Measurements from ENCODE around the gene PCDH9.

Gene PCDH9

DNA sequence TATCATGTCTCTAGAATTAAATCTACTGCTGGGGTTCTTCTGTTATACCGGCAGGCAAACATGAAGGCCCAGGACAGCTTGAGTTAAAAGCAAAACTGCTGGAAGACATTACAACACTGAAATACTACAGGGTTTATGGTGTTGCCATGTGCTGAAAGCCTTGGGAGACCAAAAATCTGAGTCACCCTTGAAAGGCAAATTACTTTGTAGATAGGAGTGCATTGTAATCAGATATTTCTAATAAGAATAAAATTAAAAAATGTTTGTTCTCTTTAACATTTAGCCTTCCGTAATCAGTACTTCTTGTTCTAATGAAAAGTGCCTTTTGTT, 181.3 kb downstream of the PCDH9 start:
- TF ChIP-seq SIN3A (IDR thresholded peaks at IDR 0.05; ENCODE audit: borderline replicate concordance, insufficient read depth, low read length) = no peak
- TF ChIP-seq POLR2AphosphoS5 (IDR thresholded peaks at IDR 0.05; ENCODE audit: low read depth, low read length) = no peak
- TF ChIP-seq FOXP2 (optimal IDR thresholded peaks at IDR 0.05; ENCODE audit: borderline replicate concordance, extremely low read depth, extremely low read length, insufficient read depth) = no peak
- no peak for TF ChIP-seq TAF1 (IDR thresholded peaks at IDR 0.05; ENCODE audit: borderline replicate concordance, insufficient read depth, low read length)
- TF ChIP-seq REST (IDR thresholded peaks at IDR 0.05; ENCODE audit: insufficient read depth in 1 of 2, low read depth in 2 of 2, low read length in 2 of 2) = no peak

DNA sequence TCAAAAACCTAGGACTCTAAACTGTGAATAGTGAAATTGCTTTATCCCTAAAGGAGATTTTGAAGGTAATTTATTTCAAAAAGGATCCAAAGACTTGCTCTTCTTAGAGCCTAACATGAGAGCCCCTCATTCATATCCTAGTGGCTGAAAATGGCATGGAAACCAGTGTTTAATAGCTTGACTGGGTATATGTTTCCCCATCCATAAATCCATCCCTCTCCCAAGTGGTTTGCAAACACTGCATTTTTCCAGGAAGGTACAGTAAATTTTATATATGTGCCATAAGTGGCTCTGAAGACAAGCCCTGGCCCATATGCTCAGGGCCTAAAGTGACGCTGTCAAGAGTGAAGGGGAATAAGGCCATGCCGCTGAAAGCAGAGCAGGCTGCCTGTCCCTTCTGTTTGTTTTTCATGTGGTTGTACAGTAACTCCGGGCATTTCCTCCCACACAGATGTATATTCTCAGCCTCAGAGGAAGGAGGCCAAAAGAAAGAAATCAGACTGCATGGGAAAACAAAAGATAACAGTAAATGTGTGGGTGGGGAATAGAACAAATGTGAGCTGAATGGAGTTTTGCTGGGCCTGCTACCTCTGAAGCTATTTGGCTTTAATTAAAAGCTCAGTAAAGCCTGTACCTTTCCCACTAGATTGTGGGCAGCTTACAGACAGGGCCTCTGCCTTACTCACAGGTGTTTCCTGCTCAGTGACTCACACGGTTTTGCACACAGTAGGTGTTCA, 181.9 kb downstream of the PCDH9 start:
- TF ChIP-seq REST (IDR thresholded peaks at IDR 0.05; ENCODE audit: insufficient read depth in 1 of 2, low read depth in 2 of 2, low read length in 2 of 2) (no peak), FOXP2 (optimal IDR thresholded peaks at IDR 0.05; ENCODE audit: borderline replicate concordance, extremely low read depth, extremely low read length, insufficient read depth) (peak; percentile 50), SIN3A (IDR thresholded peaks at IDR 0.05; ENCODE audit: borderline replicate concordance, insufficient read depth, low read length) (no peak), TAF1 (IDR thresholded peaks at IDR 0.05; ENCODE audit: borderline replicate concordance, insufficient read depth, low read length) (peak; percentile 39; the same call in 1 of the 2 replicates)

DNA sequence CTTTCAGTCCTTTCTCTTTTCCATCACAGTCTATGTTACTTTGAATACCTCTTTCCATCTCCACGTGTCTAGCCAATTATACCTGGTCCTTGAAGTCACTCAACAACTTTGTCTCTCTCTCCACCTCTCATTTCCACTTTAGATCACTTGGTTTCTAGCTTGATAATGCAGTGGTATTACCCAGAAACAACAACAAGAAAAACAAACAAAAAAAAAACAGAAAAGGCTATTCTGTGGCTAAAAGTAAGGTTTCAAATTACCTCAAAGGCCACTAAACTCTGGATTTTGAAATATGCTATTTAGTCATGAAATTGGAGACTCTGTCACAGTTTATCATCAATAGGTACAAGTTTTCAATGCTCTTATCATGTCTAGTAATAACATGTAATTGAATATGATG, 184.8 kb downstream of the PCDH9 start:
- no peak for TF ChIP-seq SIN3A (IDR thresholded peaks at IDR 0.05; ENCODE audit: borderline replicate concordance, insufficient read depth, low read length)

DNA sequence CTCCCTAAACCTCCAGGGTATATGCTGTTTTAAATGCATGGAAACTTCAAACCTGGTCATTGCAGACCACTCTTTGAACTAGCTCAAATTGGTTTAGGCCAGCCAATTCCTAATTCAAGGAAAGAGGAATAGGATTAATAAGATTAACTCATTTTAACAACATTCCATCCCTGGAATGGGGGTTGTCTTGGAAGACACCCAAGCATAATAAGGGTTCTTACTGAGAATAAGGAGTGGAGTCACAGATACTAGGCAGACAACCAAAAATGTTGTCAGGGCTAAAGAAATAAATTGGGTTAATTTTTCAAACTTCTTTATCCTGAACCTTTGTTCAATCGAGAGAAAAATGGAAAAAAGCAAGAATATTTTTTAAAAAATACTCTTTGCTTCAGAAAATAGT, 186.2 kb downstream of the PCDH9 start:
- no peak for TF ChIP-seq REST (IDR thresholded peaks at IDR 0.05; ENCODE audit: insufficient read depth in 1 of 2, low read depth in 2 of 2, low read length in 2 of 2)
- TF ChIP-seq POLR2AphosphoS5 (IDR thresholded peaks at IDR 0.05; ENCODE audit: low read depth, low read length) = no peak
- TF ChIP-seq SIN3A (IDR thresholded peaks at IDR 0.05; ENCODE audit: borderline replicate concordance, insufficient read depth, low read length) = no peak
- no peak for TF ChIP-seq TAF1 (IDR thresholded peaks at IDR 0.05; ENCODE audit: borderline replicate concordance, insufficient read depth, low read length)
- TF ChIP-seq FOXP2 (optimal IDR thresholded peaks at IDR 0.05; ENCODE audit: borderline replicate concordance, extremely low read depth, extremely low read length, insufficient read depth) = no peak

GRCh38 chr13:67042556-67042955, 187.6 kb downstream of the PCDH9 start:
- TF ChIP-seq POLR2AphosphoS5 (IDR thresholded peaks at IDR 0.05; ENCODE audit: low read depth, low read length) = no peak
- no peak for TF ChIP-seq REST (IDR thresholded peaks at IDR 0.05; ENCODE audit: insufficient read depth in 1 of 2, low read depth in 2 of 2, low read length in 2 of 2)
- TF ChIP-seq TAF1 (IDR thresholded peaks at IDR 0.05; ENCODE audit: borderline replicate concordance, insufficient read depth, low read length) = no peak
- no peak for TF ChIP-seq FOXP2 (optimal IDR thresholded peaks at IDR 0.05; ENCODE audit: borderline replicate concordance, extremely low read depth, extremely low read length, insufficient read depth)
- TF ChIP-seq SIN3A (IDR thresholded peaks at IDR 0.05; ENCODE audit: borderline replicate concordance, insufficient read depth, low read length) = no peak
